WTC11 (cell line): Measurements from ENCODE around the gene ZIC1.

ENCODE experiments used
- ATF3 ChIP-seq: sonication (generic); formaldehyde crosslinking; conservative IDR thresholded peaks from 2 replicates; pipeline ENCODE4 v1.8.1; 2022; ENCODE audit warnings: mild to moderate bottlenecking, missing genetic modification reagents
- CTCF ChIP-seq: fragments of 200-600 bp; IDR thresholded peaks from 2 replicates; pipeline ENCODE4 v1.8.0; 2022; ENCODE audit warnings: antibody characterized with exemption
- JUN ChIP-seq: sonication (generic); formaldehyde crosslinking; IDR thresholded peaks from 2 replicates; pipeline ENCODE4 v1.8.0; 2023; ENCODE audit warnings: mild to moderate bottlenecking, missing genetic modification reagents
- MAX ChIP-seq: sonication (generic); formaldehyde crosslinking; IDR thresholded peaks from 2 replicates; pipeline ENCODE4 v1.8.0; 2022; ENCODE audit warnings: mild to moderate bottlenecking, missing genetic modification reagents
- NFE2L1 ChIP-seq: sonication (generic); formaldehyde crosslinking; IDR thresholded peaks from 2 replicates; pipeline ENCODE4 v1.8.1; 2023; ENCODE audit warnings: missing genetic modification reagents
- TEAD1 ChIP-seq: sonication (generic); formaldehyde crosslinking; IDR thresholded peaks from 2 replicates; pipeline ENCODE4 v1.8.0; 2022; ENCODE audit warnings: mild to moderate bottlenecking, missing genetic modification reagents
- ZNF219 ChIP-seq: sonication (generic); formaldehyde crosslinking; IDR thresholded peaks from 2 replicates; pipeline ENCODE4 v1.8.0; 2023; ENCODE audit warnings: missing genetic modification reagents, mild to moderate bottlenecking, borderline replicate concordance

- TF ChIP-seq CTCF (no peak), MAX (CRISPR knock-in tag) (peak; percentile 75), TEAD1 (CRISPR knock-in tag) (no peak), ZNF219 (CRISPR knock-in tag) (no peak), ATF3 (CRISPR knock-in tag) (no peak), NFE2L1 (CRISPR knock-in tag) (no peak), JUN (no peak)
Measured at GRCh38 chr3:147391781-147392624, 17.2 kb upstream of the ZIC1 start.
